Lung (tissue), 12 donors: ENCODE measurements around the gene PRDM12. TPM values are rescaled to one million over a fixed set of nuclear protein-coding genes. Genes with fewer than 3 reads are reported as not detected.

Experiments
- ATAC-seq: fragments of 200-7000 bp; cut with Tn5 transposase; one replicate; pipeline ENCODE4 v1.9.1; 2020; ENCODE audit warnings: moderate number of reproducible peaks; ENCODE audit not compliant: insufficient read depth, low FRiP score
- DNase-seq, 3 donors: peaks; one replicate each; pipeline ENCODE4 v3.0.0-alpha.2; 2013 to 2017
- H3K27ac ChIP-seq, 2 donors: one replicate each; pipeline ENCODE4 v1.5.1; 2013; ENCODE audit warnings: mild to moderate bottlenecking in 2 of 2, moderate library complexity in 2 of 2, control low read depth in 1 of 2, inconsistent platforms in 1 of 2, low read depth in 1 of 2, low read length in 1 of 2
- H3K27me3 ChIP-seq, 3 donors: one replicate each; pipeline ENCODE4 v1.5.1; 2013; ENCODE audit warnings: low read length in 2 of 3; ENCODE audit not compliant: control insufficient read depth in 3 of 3, insufficient read depth in 3 of 3
- H3K36me3 ChIP-seq, 4 donors: one replicate each; pipeline ENCODE4 v1.5.1; 2013; ENCODE audit warnings: low read length in 4 of 4, mild to moderate bottlenecking in 1 of 4, moderate library complexity in 1 of 4; ENCODE audit not compliant: control insufficient read depth in 4 of 4, insufficient read depth in 4 of 4
- H3K4me1 ChIP-seq, 5 donors: one replicate each; pipeline ENCODE4 v1.5.1; 2013; ENCODE audit warnings: low read length in 5 of 5, mild to moderate bottlenecking in 2 of 5, moderate library complexity in 1 of 5; ENCODE audit not compliant: control insufficient read depth in 5 of 5, insufficient read depth in 5 of 5
- H3K4me3 ChIP-seq: one replicate; pipeline ENCODE4 v1.5.1; 2013; ENCODE audit warnings: mild to moderate bottlenecking, control low read depth, moderate library complexity
- H3K9ac ChIP-seq, 2 donors: one replicate each; pipeline ENCODE4 v1.5.1; 2013; ENCODE audit warnings: low read length in 2 of 2, control low read depth in 1 of 2; ENCODE audit not compliant: insufficient read depth in 1 of 2
- H3K9me3 ChIP-seq, 4 donors: one replicate each; pipeline ENCODE4 v1.5.1; 2013; ENCODE audit warnings: low read length in 3 of 4, mild to moderate bottlenecking in 1 of 4, moderate library complexity in 1 of 4; ENCODE audit not compliant: control insufficient read depth in 4 of 4, insufficient read depth in 3 of 4
- CTCF ChIP-seq: IDR thresholded peaks from 2 replicates; pipeline ENCODE4 v1.5.1; 2012; ENCODE audit warnings: mild to moderate bottlenecking; ENCODE audit errors: control extremely low read depth, extremely low read depth
- WGBS, 2 donors: extraction: QIAGEN DNeasy Blood & Tissue Kit; methylation state at CpG; one replicate each; pipeline ENCODE4 v1.1.7; 2013; 5-methylcytosine and 5-hydroxymethylcytosine counted together
- polyA plus RNA-seq, 2 donors: library from polyadenylated mRNA; stranded (reverse); fragments of 200-250 nt; gene quantifications; one replicate each; pipeline ENCODE4 v1.2.1, GENCODE V29; 2013
- total RNA-seq, 2 donors: library from RNA; depleted of rRNA in 1 of 2; stranded (reverse); fragments of >200 nt in 1 of 2; gene quantifications; one replicate each; pipeline ENCODE4 v1.2.1, GENCODE V29; 2014 to 2021
- donor health status: control.
- donor health status: control.
- donor health status: Bipolar disorder and iron deficiency.
- donor health status: healthy.
- donor health status: DM: yes; HTN: yes; CAD: no.

The PRDM12 gene
- total and polyA plus RNA-seq, 4 donors = 0.05 to 0.09 TPM; not detected in 2

- Histone ChIP-seq H3K9ac (no peak overlapping the region), H3K36me3 (no peaks in the 10 kb centered on the region), H3K4me3 (no peak overlapping the region), H3K9me3 (peaks cover 0 to 11% (median 0%) of the 10 kb centered on the region in 4 donors), H3K27ac (no peak overlapping the region), H3K27me3 (peaks cover 10 to 84% (median 66%) of the 10 kb centered on the region in 3 donors), H3K4me1 (peaks cover 0 to 23% (median 4%) of the 10 kb centered on the region in 5 donors)
- DNase-seq = no peak
- ATAC-seq = no peak
- no peak for TF ChIP-seq CTCF
- WGBS, 2 donors = 1 to 2% methylated on average over 74 to 82 of the region's 82 CpGs
Observed at GRCh38 chr9:130660683-130661450, 3.5 kb upstream of the PRDM12 start.

GRCh38 chr9:130661451-130662098 lies 2.8 kb upstream of the PRDM12 start:
- Histone ChIP-seq H3K4me1 (peaks cover 0 to 27% (median 4%) of the 10 kb centered on the region in 5 donors), H3K36me3 (no peaks in the 10 kb centered on the region), H3K4me3 (no peak overlapping the region), H3K27ac (no peak overlapping the region), H3K27me3 (peaks cover 10 to 84% (median 67%) of the 10 kb centered on the region in 3 donors), H3K9me3 (peaks cover 0 to 9% (median 0%) of the 10 kb centered on the region in 4 donors), H3K9ac (no peak overlapping the region)
- TF ChIP-seq CTCF = no peak
- 3 to 4% methylated on average over 46 to 47 of the region's 47 CpGs for WGBS, 2 donors
- DNase-seq (no peak), ATAC-seq (no peak)

GRCh38 chr9:130662099-130662969 lies 2.1 kb upstream of the PRDM12 start:
- ATAC-seq (no peak), DNase-seq (no peak)
- Histone ChIP-seq H3K27me3 (peaks cover 10 to 82% (median 64%) of the 10 kb centered on the region in 3 donors), H3K36me3 (no peaks in the 10 kb centered on the region), H3K9me3 (peaks cover 0 to 7% (median 0%) of the 10 kb centered on the region in 4 donors), H3K4me1 (peaks cover 0 to 28% (median 4%) of the 10 kb centered on the region in 5 donors), H3K27ac (no peak overlapping the region), H3K4me3 (no peak overlapping the region), H3K9ac (no peak overlapping the region)
- 7% methylated on average over 49 of the region's 49 CpGs for WGBS, 2 donors
- TF ChIP-seq CTCF = no peak
